ENCODE measurements around the gene NOL9. TPM values are rescaled to one million over a fixed set of nuclear protein-coding genes. Genes with fewer than 3 reads are reported as not detected.

Gene NOL9
- total and polyA plus RNA-seq, 2 of the 13 experiments (the other 11 are each of a cell fraction or from before 2014, with no cell fraction given) = 18.0 to 24.7 TPM

DNA sequence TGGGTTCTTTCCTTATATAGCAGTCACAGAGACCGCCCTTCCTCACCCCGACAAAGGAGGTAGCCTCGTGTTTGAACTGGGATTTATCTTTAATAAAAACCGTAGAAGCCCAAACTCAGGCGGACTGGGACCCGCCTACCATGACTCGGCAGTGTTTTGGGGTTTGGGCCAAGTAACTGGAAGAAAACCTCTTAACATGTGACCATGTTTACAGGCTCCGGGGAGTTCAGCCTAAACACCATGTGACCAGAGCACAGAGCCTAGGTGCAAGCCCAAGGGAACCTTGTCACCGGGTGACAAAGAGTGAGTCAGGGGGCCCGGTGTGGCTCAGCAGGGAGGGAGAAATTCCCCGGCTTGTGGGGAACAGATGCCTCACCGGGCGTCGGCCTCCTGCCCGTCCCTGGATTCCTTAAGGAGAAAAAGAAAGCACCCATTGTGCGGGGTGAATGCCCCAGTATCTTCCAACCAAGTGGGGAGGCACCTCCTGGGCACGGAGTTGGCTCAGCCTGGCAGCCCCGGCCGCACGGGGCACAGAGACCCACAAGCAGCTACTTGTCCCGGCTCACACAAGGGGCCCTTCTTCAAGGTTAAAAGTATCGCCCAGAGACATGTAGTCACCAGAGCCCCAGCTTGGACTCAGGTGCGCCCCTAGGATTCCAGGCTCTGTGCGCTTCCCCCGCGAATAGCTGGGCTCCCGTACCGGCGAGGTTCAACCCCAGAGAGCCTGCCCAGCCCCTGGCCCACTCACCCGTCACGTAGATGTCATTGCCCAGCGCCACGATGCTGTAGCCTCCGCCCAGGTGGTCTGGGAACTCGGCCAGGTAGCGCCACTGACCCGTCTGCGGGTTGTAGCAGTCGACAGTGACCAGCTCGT is 47.0 kb upstream of the NOL9 start (continued):
- no peak for TF ChIP-seq MAZ (IDR thresholded peaks at IDR 0.05; ENCODE audit: borderline replicate concordance, low read depth, low read length)
- no peak for TF ChIP-seq MAZ (CRISPR knock-in tag; IDR thresholded peaks at IDR 0.05; ENCODE audit: low read depth)
- TF ChIP-seq ZNF431 (CRISPR knock-in tag; IDR thresholded peaks at IDR 0.05; ENCODE audit: borderline replicate concordance, low read depth) = 0 out of 2 replicates have a peak, but pooled peaks have one; percentile 3
- TF ChIP-seq ZKSCAN5 (CRISPR knock-in tag; IDR thresholded peaks at IDR 0.05) = no peak
- TF ChIP-seq DRAP1 (CRISPR knock-in tag; IDR thresholded peaks at IDR 0.05) = peak; percentile 77; the same call in 1 of the 2 replicates
- no peak for TF ChIP-seq ZNF207 (IDR thresholded peaks at IDR 0.05; ENCODE audit: borderline replicate concordance)
- TF ChIP-seq ZNF562 (CRISPR knock-in tag; IDR thresholded peaks at IDR 0.05; ENCODE audit: borderline replicate concordance) = no peak
- TF ChIP-seq ZNF709 (CRISPR knock-in tag; IDR thresholded peaks at IDR 0.05) = peak; percentile 36; the same call in 1 of the 2 replicates
- TF ChIP-seq MED1 (CRISPR knock-in tag; IDR thresholded peaks at IDR 0.05) = peak; percentile 30; the same call in 1 of the 2 replicates
- no peak for TF ChIP-seq RNF2 (conservative IDR thresholded peaks at IDR 0.05; ENCODE audit: low read depth)
- no peak for TF ChIP-seq ZNF451 (CRISPR knock-in tag; IDR thresholded peaks at IDR 0.05)
- no peak for TF ChIP-seq FOXA1 (IDR thresholded peaks at IDR 0.05)
- peak; percentile 66 for TF ChIP-seq FOXA1 (CRISPR knock-in tag; IDR thresholded peaks at IDR 0.05)
- no peak for TF ChIP-seq MIER2 (CRISPR knock-in tag; IDR thresholded peaks at IDR 0.05)
- peak; percentile 20; the same call in 1 of the 2 replicates for TF ChIP-seq SPEN (CRISPR knock-in tag; IDR thresholded peaks at IDR 0.05; ENCODE audit: low read depth)
- no peak for TF ChIP-seq ZMYM2 (CRISPR knock-in tag; IDR thresholded peaks at IDR 0.05)
- 0 out of 2 replicates have a peak, but pooled peaks have one; percentile 16 for TF ChIP-seq YEATS2 (CRISPR knock-in tag; IDR thresholded peaks at IDR 0.05; ENCODE audit: borderline replicate concordance)
- TF ChIP-seq MTA1 (CRISPR knock-in tag; IDR thresholded peaks at IDR 0.05; ENCODE audit: borderline replicate concordance) = no peak
- TF ChIP-seq HMG20B (CRISPR knock-in tag; conservative IDR thresholded peaks at IDR 0.05) = no peak
- TF ChIP-seq KLF6 (CRISPR knock-in tag; IDR thresholded peaks at IDR 0.05) = no peak
- 0 out of 2 replicates have a peak, but pooled peaks have one; percentile 6 for TF ChIP-seq HOXA3 (CRISPR knock-in tag; IDR thresholded peaks at IDR 0.05)
- peak; percentile 59; the same call in 1 of the 2 replicates for TF ChIP-seq FOXO1 (CRISPR knock-in tag; IDR thresholded peaks at IDR 0.05)
- peak; percentile 21; the same call in 1 of the 2 replicates for TF ChIP-seq ELK4 (CRISPR knock-in tag; IDR thresholded peaks at IDR 0.05; ENCODE audit: borderline replicate concordance)
- no peak for TF ChIP-seq STAG1 (CRISPR knock-in tag; IDR thresholded peaks at IDR 0.05)
- 0 out of 2 replicates have a peak, but pooled peaks have one; percentile 23 for TF ChIP-seq PRDM15 (CRISPR knock-in tag; IDR thresholded peaks at IDR 0.05)
- peak; percentile 30; the same call in 1 of the 2 replicates for TF ChIP-seq NR2C2 (CRISPR knock-in tag; IDR thresholded peaks at IDR 0.05; ENCODE audit: borderline replicate concordance)
